Esophagus squamous epithelium (tissue), 4 donors: ENCODE results near the gene ADGRV1.

Source experiments
- CTCF ChIP-seq, 6 experiments: fragments of 450-650 bp in 4 of 6; fragments of 200-600 bp in 2 of 6; sonication (generic) in 2 of 6; IDR thresholded peaks; one replicate each; pipeline ENCODE4 v1.5.1; 2016 to 2019; ENCODE audit warnings: antibody characterized with exemption in 6 of 6, mild to moderate bottlenecking in 4 of 6, moderate library complexity in 4 of 6
- POLR2A ChIP-seq, 4 donors: fragments of 450-650 bp; IDR thresholded peaks; one replicate each; pipeline ENCODE4 v1.6.1; 2017; ENCODE audit warnings: antibody characterized with exemption in 4 of 4, mild to moderate bottlenecking in 4 of 4, moderate library complexity in 3 of 4

GRCh38 chr5:90991201-90991600 lies 432.6 kb downstream of the ADGRV1 start:
- TF ChIP-seq CTCF (IDR thresholded peaks at IDR 0.05) (no peak), POLR2A (IDR thresholded peaks at IDR 0.05) (no peak)
